Suppressor macrophage treated with lipopolysaccharide for 4 hours (primary cell): ENCODE data around the gene YPEL2.

ENCODE experiments used
- DNase-seq: peaks from one replicate; pipeline ENCODE4 v3.0.0-alpha.2; 2020

The YPEL2 gene

DNA sequence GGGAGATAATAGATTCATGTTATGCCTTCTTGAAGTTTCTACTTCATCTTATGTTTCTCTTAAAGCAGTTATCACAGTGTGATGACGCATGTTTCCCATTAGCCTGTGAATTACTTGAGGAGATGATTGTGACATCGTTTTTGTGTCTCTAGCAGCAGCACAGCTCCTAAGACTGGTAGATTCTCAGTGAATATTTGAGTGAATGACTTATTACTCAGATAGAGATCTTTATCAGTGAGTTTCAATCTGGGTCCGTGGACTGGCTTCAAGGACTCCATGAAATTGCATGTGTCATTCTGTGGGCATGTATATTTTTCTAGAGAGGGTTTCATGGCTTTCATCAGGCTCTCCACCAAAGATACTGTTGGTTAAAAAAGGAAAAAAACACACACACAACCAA lies 29.9 kb downstream of the YPEL2 start:
- peak; percentile 56 for DNase-seq

DNA sequence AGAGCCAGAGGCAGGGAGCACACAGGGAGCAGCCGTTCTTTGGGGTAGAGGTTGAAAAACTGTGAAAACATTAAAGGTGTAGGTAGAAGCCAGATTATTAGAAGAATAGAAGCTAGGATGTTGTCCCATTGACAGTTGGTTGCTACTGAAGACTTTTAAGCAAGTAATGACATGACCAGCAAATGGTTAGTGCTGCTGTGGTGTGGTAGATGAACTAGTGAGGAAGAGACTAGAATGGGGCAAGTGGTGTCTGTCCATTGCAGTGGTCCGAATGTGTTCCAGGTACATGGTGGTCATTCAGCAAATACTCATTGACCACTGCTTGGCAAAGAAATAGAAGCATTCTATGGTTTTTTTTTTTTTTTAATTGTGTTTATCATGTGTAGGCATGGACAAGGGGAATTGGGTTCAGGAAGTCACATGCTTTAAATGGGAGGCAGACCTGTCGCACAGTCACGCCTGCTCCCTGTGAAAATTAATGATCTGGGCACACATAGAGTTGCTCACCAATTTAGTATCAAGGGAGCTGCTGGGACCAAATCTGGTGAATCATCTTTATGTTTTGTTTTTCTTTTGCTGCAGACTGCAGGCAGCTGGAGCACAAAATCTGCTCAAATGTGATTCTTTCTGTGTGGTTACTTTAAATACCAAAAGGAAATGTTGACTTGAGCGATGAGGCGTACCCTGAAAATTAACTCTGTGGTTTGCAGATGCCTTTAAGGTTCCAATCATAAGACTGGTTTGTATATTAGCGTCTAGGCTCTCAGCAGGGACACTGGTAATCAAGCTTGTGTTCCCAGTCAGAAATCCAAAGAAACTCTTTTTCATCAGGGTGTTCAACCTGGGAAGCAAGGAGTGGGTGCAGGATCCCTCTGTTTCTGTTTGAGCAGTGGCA lies 30.7 kb downstream of the YPEL2 start:
- peak; percentile 32 for DNase-seq

GRCh38 chr17:59362811-59363205 lies 31.4 kb downstream of the YPEL2 start:
- no peak for DNase-seq

DNA sequence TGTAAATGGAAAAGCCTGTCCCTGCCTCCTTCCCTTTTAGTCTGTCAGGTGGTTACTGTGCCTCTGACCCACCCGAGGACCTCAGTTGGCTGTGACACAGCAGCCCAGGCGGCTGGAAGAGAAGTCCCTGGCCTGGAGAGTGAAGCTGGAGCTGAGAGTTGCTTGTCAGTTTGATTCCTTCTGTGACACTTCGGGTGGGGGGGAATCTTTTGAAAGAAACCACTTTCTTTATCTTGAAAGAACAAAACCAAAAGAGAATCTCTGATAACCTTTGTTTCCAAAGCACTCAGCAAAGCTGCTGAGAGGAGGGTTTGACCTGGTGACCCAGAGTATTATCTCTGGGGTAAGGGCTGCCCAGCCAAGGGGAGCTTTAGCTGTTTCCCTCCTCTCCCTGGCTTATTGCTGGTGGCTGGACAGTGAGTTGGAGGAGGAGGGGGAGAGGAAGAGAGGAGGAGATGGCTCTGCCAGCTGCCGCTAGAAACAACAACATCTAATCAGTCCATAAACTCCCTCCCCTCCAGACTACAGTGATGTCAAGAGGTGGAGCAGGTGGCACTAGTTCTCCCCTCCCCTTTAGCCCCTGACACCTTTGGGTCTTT lies 34.0 kb downstream of the YPEL2 start:
- DNase-seq = peak; percentile 67

- DNase-seq = peak; percentile 92
These were observed 34.7 kb downstream of the YPEL2 start for GRCh38 chr17:59366040-59366757.

DNA sequence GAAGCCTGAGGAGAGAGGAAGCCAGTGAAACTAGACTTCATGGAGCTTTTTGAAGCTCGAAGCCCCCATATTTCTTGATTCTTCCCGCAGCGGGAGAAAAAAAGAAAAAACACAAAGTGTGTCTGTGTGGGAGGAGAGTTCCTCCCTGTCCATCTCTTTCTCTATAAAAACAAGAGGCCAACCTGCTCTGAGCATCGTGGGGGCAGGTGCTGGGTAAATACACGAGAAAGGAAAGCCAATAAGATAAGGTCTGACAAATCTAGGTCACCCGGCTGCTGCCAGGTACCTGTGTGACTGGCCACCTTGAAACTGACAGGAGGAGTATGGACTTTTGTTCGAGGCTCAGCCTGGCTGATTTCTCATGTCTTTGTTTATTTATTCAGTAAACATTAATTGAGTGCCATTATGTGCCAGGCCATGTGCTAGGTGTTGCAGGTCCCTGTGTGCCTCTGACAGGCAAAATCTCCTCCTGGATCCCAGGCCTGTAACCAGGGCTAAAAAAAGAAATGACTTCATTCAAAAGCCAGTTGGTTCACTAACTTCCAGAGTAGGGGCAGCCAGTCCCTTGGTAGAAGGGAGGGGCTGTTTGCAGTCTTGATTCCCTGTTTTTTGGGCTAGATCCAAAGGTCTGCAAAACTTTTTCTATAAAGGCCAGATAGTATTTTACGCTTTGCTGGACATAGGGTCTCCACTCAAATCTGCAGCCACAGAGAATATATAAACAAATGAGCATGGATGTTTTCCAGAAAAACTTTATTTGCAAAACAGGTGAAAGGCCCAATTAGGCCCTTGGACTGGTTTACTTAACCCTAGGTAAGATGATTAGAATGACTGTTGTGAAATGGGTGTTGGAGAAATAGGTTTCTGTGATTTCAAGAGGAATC lies 35.6 kb downstream of the YPEL2 start:
- peak; percentile 34 for DNase-seq

DNA sequence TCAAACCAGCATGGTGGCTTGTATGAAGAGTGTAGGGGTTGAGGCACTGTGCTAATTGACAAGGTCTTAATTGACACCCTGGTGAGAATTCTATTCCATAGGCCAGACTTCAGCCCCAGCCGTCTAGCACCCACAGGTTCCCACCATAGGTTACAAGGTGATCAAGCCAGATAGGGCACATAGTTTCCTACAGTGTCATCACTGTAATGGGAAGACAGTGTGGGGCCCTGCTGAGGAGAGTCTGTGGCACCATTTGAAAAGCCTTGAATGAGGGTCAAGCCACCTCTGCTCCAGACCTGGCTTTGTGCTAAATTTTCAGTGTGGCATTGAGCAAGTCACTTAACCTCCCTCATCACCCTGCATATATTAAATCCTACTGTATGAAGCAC lies 36.2 kb downstream of the YPEL2 start:
- no peak for DNase-seq

- DNase-seq = no peak
These were observed 36.9 kb downstream of the YPEL2 start for GRCh38 chr17:59368218-59368857.

- no peak for DNase-seq
These were observed 37.8 kb downstream of the YPEL2 start for GRCh38 chr17:59369031-59369975.

DNA sequence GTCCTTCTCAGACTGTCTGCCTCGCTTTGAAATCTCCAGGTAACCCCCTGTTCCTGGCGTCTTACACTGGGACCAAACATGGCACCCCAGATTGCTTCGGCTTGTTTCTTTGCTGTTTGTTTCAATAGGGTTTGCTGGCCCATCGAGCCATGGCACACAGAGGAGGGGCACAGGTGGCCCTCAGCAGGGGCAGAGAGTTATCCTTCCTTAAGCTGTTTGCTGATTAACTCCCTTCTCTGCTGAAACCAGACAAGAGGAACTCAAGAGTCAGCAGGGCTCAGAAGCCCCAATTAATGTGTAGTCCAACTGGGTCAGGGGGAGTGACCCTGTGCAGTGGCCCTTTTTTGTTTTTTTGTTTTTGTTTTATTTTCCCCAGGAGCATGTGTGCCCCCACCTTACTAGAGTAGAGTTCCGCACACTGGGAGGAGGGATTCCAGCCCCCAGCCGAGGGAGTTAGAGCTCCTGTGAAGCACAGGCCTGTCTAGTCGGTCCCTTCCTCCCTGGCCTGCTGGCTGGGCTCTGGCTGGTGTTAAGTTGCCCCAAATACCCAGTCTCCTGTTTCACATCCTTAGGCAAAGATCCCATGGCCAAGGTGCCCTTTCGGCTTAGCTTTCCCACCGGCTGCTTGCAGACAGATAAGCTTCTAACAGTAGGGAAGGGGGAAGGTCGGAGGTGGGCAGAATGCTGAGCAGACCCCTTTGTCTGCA lies 39.3 kb downstream of the YPEL2 start:
- peak; percentile 37 for DNase-seq

GRCh38 chr17:59371416-59372100 lies 40.1 kb downstream of the YPEL2 start:
- no peak for DNase-seq

DNA sequence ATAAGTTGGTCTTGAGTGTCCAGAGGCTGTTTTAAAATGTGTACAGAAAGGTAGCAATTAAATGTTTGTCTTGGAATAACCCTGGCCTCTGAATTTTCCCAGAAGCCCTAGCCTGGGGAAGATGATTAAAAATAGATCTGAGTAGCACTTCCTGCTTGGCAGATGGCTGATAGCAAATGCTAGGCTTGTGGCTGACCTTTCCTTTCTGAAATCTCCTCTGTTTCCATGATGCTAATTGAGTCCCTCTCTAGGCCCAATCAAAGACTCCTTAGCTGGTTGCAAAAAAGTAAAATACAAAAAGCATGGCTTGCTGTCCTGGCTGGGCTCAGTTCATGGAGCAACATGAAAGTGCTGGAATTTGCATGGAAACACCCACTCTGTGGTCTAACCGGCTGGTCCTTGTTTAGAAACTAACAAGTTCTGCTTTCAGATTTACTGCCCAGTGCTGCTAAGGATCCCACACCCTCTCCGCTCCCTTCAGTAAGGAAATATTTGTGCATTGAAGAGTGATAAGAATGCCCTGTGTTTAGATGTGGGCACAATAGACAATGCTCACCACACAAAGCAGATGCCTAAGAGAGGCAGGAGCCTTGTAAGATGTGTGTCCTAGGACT lies 40.8 kb downstream of the YPEL2 start:
- peak; percentile 94 for DNase-seq

DNA sequence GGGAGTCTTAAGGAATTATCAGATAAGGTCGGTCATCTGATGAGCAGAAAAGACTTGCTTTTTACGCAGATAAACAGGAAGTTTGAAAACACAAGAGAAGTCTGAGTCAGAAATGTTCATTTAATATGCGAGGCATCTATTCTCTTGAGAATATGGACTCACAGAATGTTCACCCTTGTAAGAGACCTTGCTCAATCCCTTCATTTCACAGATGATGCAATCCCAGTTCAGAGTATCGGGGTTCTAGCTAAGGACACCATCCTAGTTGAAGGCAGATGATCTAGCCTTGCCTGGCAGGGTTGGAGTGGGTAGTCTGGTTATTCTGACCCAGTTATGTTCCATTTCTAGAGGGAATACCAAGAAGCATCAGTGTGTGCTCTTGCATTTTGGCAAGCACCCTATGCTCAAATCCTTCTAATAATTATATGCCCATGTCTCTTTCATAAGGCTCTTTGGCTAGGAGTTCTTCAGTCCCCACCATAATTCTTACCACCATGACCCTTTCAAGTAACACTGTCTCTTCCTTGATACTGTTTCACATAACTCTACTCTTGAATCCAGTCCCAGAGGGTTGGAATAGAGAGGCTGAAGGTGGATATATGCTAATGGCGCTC lies 42.5 kb downstream of the YPEL2 start:
- peak; percentile 94 for DNase-seq

GRCh38 chr17:59374612-59375011 lies 43.2 kb downstream of the YPEL2 start:
- DNase-seq = peak; percentile 40

DNA sequence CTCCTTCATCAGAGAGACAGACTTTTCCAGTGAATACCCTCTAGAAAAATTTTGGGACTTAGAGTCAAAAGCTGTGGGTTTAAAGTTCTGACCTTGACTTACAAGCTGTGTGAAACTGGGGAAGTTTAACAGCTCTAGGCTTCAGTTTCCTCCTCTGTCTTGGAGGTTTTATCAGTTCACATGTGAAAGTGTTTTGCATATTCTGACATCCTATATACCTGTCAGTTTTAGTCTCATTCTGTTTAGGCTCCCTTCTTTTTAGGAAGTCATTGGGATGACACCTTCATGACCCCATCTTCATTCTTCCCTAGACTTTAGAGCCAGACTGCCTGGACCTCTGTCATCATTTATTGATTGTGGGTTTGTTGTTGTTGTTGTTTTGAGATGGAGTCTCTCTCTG lies 44.4 kb downstream of the YPEL2 start:
- DNase-seq = peak; percentile 41

DNA sequence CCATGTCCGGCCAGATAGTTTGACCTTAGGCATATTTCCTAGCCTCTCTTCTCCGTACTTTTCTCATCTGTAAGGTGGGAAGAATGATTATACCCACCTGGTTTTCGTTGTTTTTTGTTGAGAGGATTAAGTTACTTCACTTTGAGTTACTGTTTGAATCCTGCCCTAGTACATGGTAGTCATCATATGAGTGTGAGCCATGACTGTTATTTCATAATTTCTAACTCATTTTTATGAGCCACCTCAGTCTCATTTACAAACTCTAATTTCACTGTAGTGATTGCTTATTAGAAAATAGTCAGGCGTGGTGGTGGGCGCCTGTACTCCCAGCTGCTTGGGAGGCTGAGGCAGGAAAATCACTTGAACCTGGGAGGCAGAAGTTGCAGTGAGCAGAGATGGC lies 45.1 kb downstream of the YPEL2 start:
- peak; percentile 48 for DNase-seq

DNA sequence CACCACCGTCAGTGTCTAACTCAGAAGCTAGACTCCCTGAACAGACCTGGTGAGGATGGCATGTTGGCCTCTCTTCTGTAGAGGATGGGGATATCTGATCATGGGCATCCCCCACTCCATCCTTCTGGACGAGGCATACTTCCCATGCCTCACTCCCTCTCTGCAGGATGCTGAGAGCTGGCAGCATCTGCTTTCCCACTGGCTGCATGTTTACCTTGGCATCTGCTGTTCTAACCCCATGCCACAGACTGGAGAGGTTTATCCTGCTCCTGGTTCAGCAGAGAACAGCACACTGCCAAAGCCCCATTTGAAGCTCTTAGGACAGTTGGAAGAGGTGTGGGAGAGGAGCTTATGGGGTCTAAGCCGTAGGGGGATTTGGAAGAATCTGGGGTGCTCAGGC lies 46.0 kb downstream of the YPEL2 start:
- DNase-seq = no peak

GRCh38 chr17:59378675-59379074 lies 47.2 kb downstream of the YPEL2 start:
- DNase-seq = no peak

GRCh38 chr17:59380474-59380873 lies 49.0 kb downstream of the YPEL2 start:
- DNase-seq = no peak
